H1 (cell line): ENCODE data around the gene MAPT. TPM values are rescaled to one million over a fixed set of nuclear protein-coding genes. Genes with fewer than 3 reads are reported as not detected.

ENCODE experiments used
- CTCF ChIA-PET: fragments of 300-600 bp; sonication (Branson Sonifier 250); formaldehyde crosslinking; loops from one replicate; lab custom pipeline; 2021; ENCODE audit not compliant: partially characterized antibody; lab: Charles Lee
- POLR2A ChIA-PET: fragments of 300-600 bp; sonication (Branson Sonifier 250); formaldehyde crosslinking; loops from one replicate; lab custom pipeline; 2021; ENCODE audit warnings: inconsistent platforms; ENCODE audit not compliant: partially characterized antibody; lab: Charles Lee
- DNase-seq, 2 experiments: peaks; one replicate each; pipeline versions ENCODE4 v3.0.0 to v3.0.0-alpha.2; 2010 to 2022; ENCODE audit warnings: low spot score in 2 of 2, low read depth in 1 of 2, mixed read lengths in 1 of 2
- FAIRE-seq: peaks from 2 replicates; lab custom pipeline; 2011; peaks lifted over from hg19 to GRCh38; lab: Jason Lieb, UNC
- H2AFZ ChIP-seq: 2 replicates; pipeline ENCODE4 v1.8.1; 2012; ENCODE audit warnings: low read length, inconsistent platforms
- H2AK5ac ChIP-seq: 2 replicates; pipeline ENCODE4 v1.6.1; 2013; ENCODE audit warnings: low read depth, low read length
- H2BK120ac ChIP-seq: replicated peaks from 2 replicates; pipeline ENCODE3; 2013; ENCODE audit warnings: low read depth, low read length, inconsistent platforms
- H2BK12ac ChIP-seq: 2 replicates; pipeline ENCODE4 v1.6.1; 2013; ENCODE audit warnings: low read depth, low read length
- H2BK15ac ChIP-seq: 2 replicates; pipeline ENCODE4 v1.6.1; 2013; ENCODE audit warnings: low read length
- H2BK20ac ChIP-seq: 2 replicates; pipeline ENCODE4 v1.6.1; 2013; ENCODE audit warnings: low read length
- H2BK5ac ChIP-seq: 2 replicates; pipeline ENCODE4 v1.6.1; 2013; ENCODE audit warnings: low read depth, low read length
- H3K14ac ChIP-seq: 2 replicates; pipeline ENCODE4 v1.6.1; 2013; ENCODE audit warnings: inconsistent platforms; ENCODE audit not compliant: insufficient read length
- H3K18ac ChIP-seq: 2 replicates; pipeline ENCODE4 v1.6.1; 2013; ENCODE audit warnings: low read length; ENCODE audit errors: extremely low read depth
- H3K23ac ChIP-seq: 2 replicates; pipeline ENCODE4 v1.6.1; 2013; ENCODE audit warnings: inconsistent platforms; ENCODE audit not compliant: insufficient read length
- H3K23me2 ChIP-seq: 2 replicates; pipeline ENCODE4 v1.6.1; 2013; ENCODE audit warnings: low read depth, low read length
- H3K27ac ChIP-seq: 2 replicates; pipeline ENCODE4 v1.6.1; 2011; ENCODE audit warnings: low read depth, low read length, inconsistent platforms
- H3K27me3 ChIP-seq, 4 experiments: replicated peaks in 1 of 4; 1 replicate in 1 of 4; 2 replicates in 3 of 4; pipeline versions ENCODE4 v1.6.1 to v1.8.1; 2011 to 2013; ENCODE audit warnings: low read length in 3 of 4, mild to moderate bottlenecking in 3 of 4, inconsistent platforms in 2 of 4, mixed read lengths in 2 of 4, moderate library complexity in 1 of 4; ENCODE audit not compliant: control insufficient read depth in 3 of 4, insufficient read depth in 3 of 4; ENCODE audit errors: extremely low read depth in 1 of 4
- H3K36me3 ChIP-seq, 4 experiments: 2 replicates each; pipeline versions ENCODE4 v1.6.1 to v1.8.1; 2011 to 2013; ENCODE audit warnings: mild to moderate bottlenecking in 4 of 4, low read length in 3 of 4, moderate library complexity in 2 of 4, control low read depth in 1 of 4, inconsistent platforms in 1 of 4; ENCODE audit not compliant: insufficient read depth in 4 of 4, control insufficient read depth in 2 of 4
- H3K4ac ChIP-seq: replicated peaks from 2 replicates; pipeline ENCODE3; 2013; ENCODE audit warnings: low read length, low read depth, mixed read lengths, inconsistent platforms; ENCODE audit not compliant: insufficient read length
- H3K4me1 ChIP-seq, 4 experiments: replicated peaks in 1 of 4; 1 replicate in 1 of 4; 2 replicates in 3 of 4; pipeline versions ENCODE4 v1.6.1 to v1.8.1; 2011 to 2013; ENCODE audit warnings: low read length in 3 of 4, inconsistent platforms in 2 of 4, mixed read lengths in 1 of 4; ENCODE audit not compliant: insufficient read depth in 4 of 4, control insufficient read depth in 3 of 4
- H3K4me2 ChIP-seq, 2 experiments: 2 replicates each; pipeline versions ENCODE4 v1.6.1 to v1.8.1; 2011 to 2013; ENCODE audit warnings: low read depth in 2 of 2, low read length in 2 of 2, control low read depth in 1 of 2, inconsistent platforms in 1 of 2, mild to moderate bottlenecking in 1 of 2; ENCODE audit not compliant: insufficient read depth in 1 of 2
- H3K4me3 ChIP-seq, 4 experiments: fragments of 200-600, 300-600 bp in 1 of 4; sonication (generic), shearing (Covaris generic), sonication (Bioruptor Twin) in 1 of 4; 2 replicates each; pipeline versions ENCODE4 v1.5.1 to v1.8.1; 2011 to 2016; ENCODE audit warnings: low read length in 4 of 4, low read depth in 3 of 4, control low read depth in 2 of 4, inconsistent platforms in 2 of 4, mild to moderate bottlenecking in 2 of 4, mixed read lengths in 1 of 4, moderate library complexity in 1 of 4; ENCODE audit not compliant: insufficient read depth in 2 of 4; ENCODE audit errors: extremely low read depth in 1 of 4
- H3K56ac ChIP-seq: replicated peaks from 2 replicates; pipeline ENCODE3; 2013; ENCODE audit warnings: low read depth, mild to moderate bottlenecking, mixed read lengths, low read length, inconsistent platforms; ENCODE audit not compliant: insufficient read length
- H3K79me1 ChIP-seq: 2 replicates; pipeline ENCODE4 v1.6.1; 2013; ENCODE audit warnings: low read depth, low read length, control low read depth
- H3K79me2 ChIP-seq, 2 experiments: 2 replicates each; pipeline versions ENCODE4 v1.6.1 to v1.8.1; 2012 to 2013; ENCODE audit warnings: low read length in 2 of 2, mild to moderate bottlenecking in 2 of 2, inconsistent platforms in 1 of 2; ENCODE audit not compliant: insufficient read depth in 2 of 2, control insufficient read depth in 1 of 2
- H3K9ac ChIP-seq, 4 experiments: replicated peaks in 1 of 4; 1 replicate in 1 of 4; 2 replicates in 3 of 4; pipeline versions ENCODE4 v1.6.1 to v1.8.1; 2011 to 2013; ENCODE audit warnings: low read depth in 3 of 4, low read length in 3 of 4, control low read depth in 2 of 4, mild to moderate bottlenecking in 2 of 4, moderate library complexity in 2 of 4, inconsistent platforms in 1 of 4; ENCODE audit errors: extremely low read depth in 1 of 4
- H3K9me3 ChIP-seq, 2 experiments: 2 replicates each; pipeline versions ENCODE4 v1.6.1 to v1.8.1; 2012 to 2013; ENCODE audit warnings: mild to moderate bottlenecking in 2 of 2, moderate library complexity in 2 of 2, control low read depth in 1 of 2, inconsistent platforms in 1 of 2, low read depth in 1 of 2, low read length in 1 of 2, mixed read lengths in 1 of 2; ENCODE audit not compliant: insufficient read depth in 2 of 2
- H4K20me1 ChIP-seq, 2 experiments: replicated peaks in 1 of 2; 2 replicates each; pipeline versions ENCODE3 to v1.8.1; 2011 to 2013; ENCODE audit warnings: inconsistent platforms in 2 of 2, low read length in 2 of 2, mild to moderate bottlenecking in 1 of 2; ENCODE audit not compliant: insufficient read depth in 2 of 2, control insufficient read depth in 1 of 2
- H4K5ac ChIP-seq: 2 replicates; pipeline ENCODE4 v1.6.1; 2013; ENCODE audit warnings: low read length, low read depth, mixed read lengths, inconsistent platforms; ENCODE audit not compliant: insufficient read length
- H4K8ac ChIP-seq: 2 replicates; pipeline ENCODE4 v1.8.0; 2013; ENCODE audit warnings: mild to moderate bottlenecking, moderate library complexity, low read length, inconsistent platforms; ENCODE audit not compliant: insufficient read depth; ENCODE audit errors: extremely low read depth
- H4K91ac ChIP-seq: replicated peaks from 2 replicates; pipeline ENCODE3; 2013; ENCODE audit warnings: low read length, mixed read lengths, inconsistent platforms; ENCODE audit not compliant: insufficient read length
- CTCF ChIP-seq, 3 experiments: IDR thresholded peaks; 1 replicate in 2 of 3; 2 replicates in 1 of 3; pipeline versions ENCODE4 v1.5.1 to v1.6.1; 2011; ENCODE audit warnings: low read length in 3 of 3, mild to moderate bottlenecking in 3 of 3, inconsistent platforms in 2 of 3, low read depth in 1 of 3, moderate library complexity in 1 of 3; ENCODE audit not compliant: insufficient read depth in 1 of 3; ENCODE audit errors: control extremely low read depth in 1 of 3
- JUN ChIP-seq: IDR thresholded peaks from 2 replicates; pipeline ENCODE4 v1.6.1; 2011; ENCODE audit warnings: low read depth, mild to moderate bottlenecking, improper control_type of control experiment, low read length
- RAD21 ChIP-seq, 2 experiments: IDR thresholded peaks in 1 of 2; conservative IDR thresholded peaks in 1 of 2; 2 replicates each; pipeline ENCODE4 v1.6.1; 2011; ENCODE audit warnings: low read depth in 2 of 2, low read length in 2 of 2, improper control_type of control experiment in 1 of 2, inconsistent platforms in 1 of 2, mild to moderate bottlenecking in 1 of 2, moderate library complexity in 1 of 2
- SIRT6 ChIP-seq: IDR thresholded peaks from one replicate; pipeline ENCODE4 v1.7.1; 2012; ENCODE audit warnings: low read length, inconsistent platforms
- SUZ12 ChIP-seq: fragments of 200-600 bp; sonication (generic); IDR thresholded peaks from 2 replicates; pipeline ENCODE4 v1.6.1; 2012; ENCODE audit warnings: mild to moderate bottlenecking, inconsistent platforms, low read length, moderate library complexity, mixed read lengths
- TBP ChIP-seq: IDR thresholded peaks from 2 replicates; pipeline ENCODE4 v1.6.1; 2011; ENCODE audit warnings: low read depth, low read length, improper control_type of control experiment
- TCF12 ChIP-seq: IDR thresholded peaks from 2 replicates; pipeline ENCODE4 v1.6.1; 2011; ENCODE audit warnings: low read depth, mild to moderate bottlenecking, low read length
- TEAD4 ChIP-seq: IDR thresholded peaks from 2 replicates; pipeline ENCODE4 v1.6.1; 2012; ENCODE audit warnings: low read depth, low read length, inconsistent platforms, mixed read lengths
- WGBS, 2 experiments: shearing (Covaris generic) in 1 of 2; methylation state at CpG; one replicate each; pipeline versions ENCODE4 v1.1.6 to v1.1.7; 2013 to 2015; ENCODE audit warnings: low lambda C conversion rate in 2 of 2, mixed read lengths in 2 of 2, inconsistent platforms in 1 of 2, low coverage in 1 of 2, missing lambda C conversion rate in 1 of 2; ENCODE audit not compliant: insufficient replicate concordance in 2 of 2, insufficient coverage in 1 of 2, insufficient read length in 1 of 2; ENCODE audit errors: extremely low coverage in 1 of 2, missing lambda C conversion rate in 1 of 2; 5-methylcytosine and 5-hydroxymethylcytosine counted together
- polyA plus RNA-seq, 7 experiments: library from polyadenylated mRNA; depleted of rRNA in 3 of 7; stranded (reverse) in 5 of 7; unstranded in 2 of 7; fragments of >200 nt in 5 of 7; fragments of 200-250 nt in 2 of 7; gene quantifications; 1 replicate in 5 of 7; 2 replicates in 1 of 7; 4 replicates in 1 of 7; pipeline versions ENCODE4 v1.2.1 to v1.2.3, GENCODE V29; 2011 to 2013; ENCODE audit warnings: missing spikeins in 2 of 7, mixed read lengths in 2 of 7
- total RNA-seq: library from RNA; stranded (reverse); fragmentation: NEBNext Ultra II Directional; extraction: Animal tissue kit (Norgen Biotek cat#: 25700); gene quantifications from 2 replicates; pipeline ENCODE4 v1.2.1, GENCODE V29; 2021

The MAPT gene
- total and polyA plus RNA-seq, 2 of the 8 experiments (the other 6 are each of a cell fraction or from before 2014, with no cell fraction given) = 0.54 to 1.7 TPM

- no peak overlapping the region for H2AK5ac ChIP-seq
- DNase-seq (no peak), FAIRE-seq (no peak)
- H3K14ac ChIP-seq = no peak overlapping the region
- H3K23ac ChIP-seq = no peak overlapping the region
- ChIA-PET POLR2A (interaction anchor here (0.6 kb wide), 1 partner anchor 216 kb away, joined by 3 read pairs; no protein-coding TSS in a partner anchor), CTCF (interaction anchor here (1.0 to 2.7 kb wide), 7 partner anchors 10 to 93 kb away, joined by 3 to 9 read pairs (median 4); no protein-coding TSS in a partner anchor)
- H3K27ac ChIP-seq = no peak overlapping the region
- H3K56ac ChIP-seq = no peak overlapping the region
- no peaks in the 10 kb centered on the region for H3K23me2 ChIP-seq
- no peak overlapping the region for H2BK20ac ChIP-seq
- no peak overlapping the region for H4K91ac ChIP-seq
- peaks cover 3% of the 10 kb centered on the region in 2 experiments; a peak in 2 of 4 replicates for H3K9me3 ChIP-seq
- H3K79me1 ChIP-seq = no peaks in the 10 kb centered on the region
- no peak overlapping the region for H3K4me3 ChIP-seq
- H3K79me2 ChIP-seq = no peaks in the 10 kb centered on the region
- H3K4me2 ChIP-seq = no peak overlapping the region
- H2AFZ ChIP-seq = no peak overlapping the region; the same call in 1 of the 2 replicates
- H2BK12ac ChIP-seq = no peak overlapping the region
- WGBS, 2 experiments = 76% methylated on average over 8 of the region's 8 CpGs; no CpG with 5 or more reads in 1 of the 2 experiments
- no peak overlapping the region for H4K8ac ChIP-seq
- H2BK15ac ChIP-seq = no peak overlapping the region
- H4K20me1 ChIP-seq = no peaks in the 10 kb centered on the region
- no peak overlapping the region for H2BK120ac ChIP-seq
- no peak overlapping the region for H3K18ac ChIP-seq
- H4K5ac ChIP-seq = no peak overlapping the region
- no peak overlapping the region for H3K4ac ChIP-seq
- H3K9ac ChIP-seq = no peak overlapping the region
- H3K36me3 ChIP-seq = no peaks in the 10 kb centered on the region
- H3K4me1 ChIP-seq = peaks cover 0 to 5% (median 4%) of the 10 kb centered on the region in 4 experiments
- H3K27me3 ChIP-seq = no peaks in the 10 kb centered on the region
- H2BK5ac ChIP-seq = no peak overlapping the region
- TF ChIP-seq JUN (no peak), TCF12 (no peak), SUZ12 (no peak), RAD21 (IDR thresholded peaks at IDR 0.05 in 1 of 2, conservative IDR thresholded peaks at IDR 0.05 in 1 of 2; ENCODE audit: low read depth in 2 of 2, low read length in 2 of 2) (no peak), TEAD4 (no peak), CTCF (IDR thresholded peaks at IDR 0.05; ENCODE audit: control extremely low read depth in 1 of 3, insufficient read depth in 1 of 3, low read depth in 1 of 3, low read length in 3 of 3) (no peak), SIRT6 (no peak), TBP (no peak)
Observed at GRCh38 chr17:45908935-45909334, 14.6 kb downstream of the MAPT start.
